K562 (cell line): ENCODE data around the gene EYA2. TPM values are rescaled to one million over a fixed set of nuclear protein-coding genes. Genes with fewer than 3 reads are reported as not detected.

ENCODE experiments used
- ATAC-seq: fragments of 200-7000 bp; cut with Tn5 transposase; 3 replicates; pipeline ENCODE4 v1.9.1; 2020; ENCODE audit warnings: moderate library complexity
- BruUV-seq: library from RNA; stranded (reverse); fragments of 400-500 nt; replicated peaks from 2 replicates; lab custom pipeline; 2021; lab: Mats Ljungman, UMichigan
- CTCF ChIA-PET: fragments of 300-600 bp; formaldehyde crosslinking; extraction: SDS; loops from one replicate; lab custom pipeline; 2021; ENCODE audit warnings: low intra/inter-chr PET ratio; lab: Yijun Ruan, JAX
- POLR2A ChIA-PET: fragments of 300-600, 350-650 bp; sonication (Branson Sonifier 250); formaldehyde crosslinking; extraction: SDS; loops from one replicate; lab custom pipeline; 2021; ENCODE audit warnings: antibody characterized with exemption, inconsistent platforms; lab: Yijun Ruan, JAX
- DNase-seq, 4 experiments: peaks; one replicate each; pipeline versions ENCODE4 v3.0.0 to v3.0.0-alpha.2; 2011 to 2018; ENCODE audit warnings: low spot score in 3 of 4, mixed read lengths in 3 of 4; ENCODE audit errors: extremely low read depth in 1 of 4
- FAIRE-seq: peaks from 2 replicates; lab custom pipeline; 2011; peaks lifted over from hg19 to GRCh38; lab: Jason Lieb, UNC
- H2AFZ ChIP-seq: 2 replicates; pipeline ENCODE4 v1.6.0; 2011; ENCODE audit warnings: low read depth, low read length, control low read depth, inconsistent platforms
- H3K27ac ChIP-seq: fragments of 200-600 bp; 3 replicates; pipeline ENCODE4 v1.8.0; 2011; ENCODE audit warnings: low read depth, mild to moderate bottlenecking, control low read depth, inconsistent platforms, low read length, moderate library complexity, mixed read lengths; ENCODE audit errors: extremely low read depth
- H3K27me3 ChIP-seq, 2 experiments: fragments of 300-600 bp in 1 of 2; 2 replicates in 1 of 2; 3 replicates in 1 of 2; pipeline versions ENCODE4 v1.6.0 to v1.8.0; 2011; ENCODE audit warnings: inconsistent platforms in 2 of 2, low read length in 2 of 2, mild to moderate bottlenecking in 1 of 2, mixed read lengths in 1 of 2, moderate library complexity in 1 of 2; ENCODE audit not compliant: control insufficient read depth in 2 of 2, insufficient read depth in 2 of 2
- H3K36me3 ChIP-seq: fragments of 300-600 bp; 3 replicates; pipeline ENCODE4 v1.8.0; 2011; ENCODE audit warnings: mild to moderate bottlenecking, low read length, inconsistent platforms; ENCODE audit not compliant: control insufficient read depth, insufficient read depth
- H3K4me1 ChIP-seq, 2 experiments: fragments of 200-600 bp in 1 of 2; replicated peaks in 1 of 2; 2 replicates in 1 of 2; 3 replicates in 1 of 2; pipeline versions ENCODE4 v1.5.1 to v1.8.0; 2011; ENCODE audit warnings: inconsistent platforms in 2 of 2, low read length in 2 of 2, mild to moderate bottlenecking in 1 of 2, mixed read lengths in 1 of 2, moderate library complexity in 1 of 2; ENCODE audit not compliant: control insufficient read depth in 2 of 2, insufficient read depth in 2 of 2
- H3K4me2 ChIP-seq: 2 replicates; pipeline ENCODE4 v1.6.1; 2011; ENCODE audit warnings: low read length, control low read depth, inconsistent platforms, mixed read lengths; ENCODE audit not compliant: insufficient read depth
- H3K4me3 ChIP-seq: fragments of 200-600 bp; sonication (generic), shearing (Covaris generic); 2 replicates; pipeline ENCODE4 v1.5.1; 2016; ENCODE audit warnings: control low read depth, inconsistent platforms
- H3K79me2 ChIP-seq: fragments of 200-600 bp; 3 replicates; pipeline ENCODE4 v1.8.0; 2011; ENCODE audit warnings: low read length, inconsistent platforms; ENCODE audit not compliant: control insufficient read depth, insufficient read depth
- H3K9ac ChIP-seq, 2 experiments: 2 replicates each; pipeline versions ENCODE4 v1.6.0 to v1.6.1; 2011; ENCODE audit warnings: low read depth in 2 of 2, low read length in 2 of 2, control low read depth in 1 of 2, inconsistent platforms in 1 of 2, mild to moderate bottlenecking in 1 of 2, mixed read lengths in 1 of 2; ENCODE audit not compliant: insufficient read depth in 1 of 2
- H3K9me1 ChIP-seq: one replicate; pipeline ENCODE4 v1.6.0; 2011; ENCODE audit warnings: inconsistent platforms, mild to moderate bottlenecking, low read length, moderate library complexity; ENCODE audit not compliant: control insufficient read depth, insufficient read depth
- H3K9me3 ChIP-seq: replicated peaks from 2 replicates; pipeline ENCODE4 v1.5.1; 2011; ENCODE audit warnings: low read depth, low read length, inconsistent platforms; ENCODE audit not compliant: control insufficient read depth, insufficient read depth
- H4K20me1 ChIP-seq: replicated peaks from 2 replicates; pipeline ENCODE4 v1.6.1; 2011; ENCODE audit warnings: low read length, inconsistent platforms, mixed read lengths; ENCODE audit not compliant: control insufficient read depth, insufficient read depth
- ARID3A ChIP-seq: IDR thresholded peaks from 2 replicates; pipeline ENCODE4 v1.6.1; 2012; ENCODE audit warnings: low read depth, low read length, improper control_type of control experiment, borderline replicate concordance
- BCOR ChIP-seq: fragments of 450-650 bp; IDR thresholded peaks from 2 replicates; pipeline ENCODE4 v1.6.1; 2016
- PTBP1 ChIP-seq: fragments of 200-400 bp; formaldehyde crosslinking; IDR thresholded peaks from 2 replicates; pipeline ENCODE4 v1.6.1; 2017; ENCODE audit warnings: low read depth, low read length
- ZBTB11 ChIP-seq, 3 experiments: fragments of 200-800 bp in 1 of 3; fragments of 250-450 bp in 1 of 3; fragments of 450-650 bp in 1 of 3; sonication (Bioruptor Pico) in 1 of 3; sonication (Bioruptor generic) in 1 of 3; formaldehyde crosslinking in 1 of 3; IDR thresholded peaks; 2 replicates each; pipeline versions ENCODE4 v1.6.1 to v1.8.0; 2016 to 2022; ENCODE audit warnings: mild to moderate bottlenecking in 2 of 3, missing genetic modification characterization in 2 of 3, missing compliant biosample characterization in 1 of 3, moderate library complexity in 1 of 3
- ZBTB7A ChIP-seq: IDR thresholded peaks from 2 replicates; pipeline ENCODE4 v1.6.1; 2011; ENCODE audit warnings: low read depth, mild to moderate bottlenecking, low read length, moderate library complexity, borderline replicate concordance; ENCODE audit not compliant: control insufficient read depth
- ZNF12 ChIP-seq: sonication (generic); formaldehyde crosslinking; IDR thresholded peaks from 2 replicates; pipeline ENCODE4 v1.4.0; 2020; ENCODE audit warnings: mild to moderate bottlenecking, missing genetic modification reagents
- ZNF23 ChIP-seq: fragments of 250-450 bp; sonication (Bioruptor Pico); IDR thresholded peaks from 2 replicates; pipeline ENCODE4 v1.4.0; 2020; ENCODE audit warnings: mild to moderate bottlenecking
- WGBS: fragments of 100-300 bp; shearing (Covaris generic); methylation state at CpG from one replicate; pipeline ENCODE4 v1.1.6; 2016; ENCODE audit warnings: low coverage, mixed read lengths; ENCODE audit not compliant: insufficient coverage; ENCODE audit errors: missing lambda C conversion rate; 5-methylcytosine and 5-hydroxymethylcytosine counted together
- in situ Hi-C: fragments of 300-500 bp; cut with MboI; formaldehyde crosslinking; loops from 4 replicates; pipeline ENCODE4 v1.15.0; 2018; ENCODE audit warnings: inconsistent platforms, mixed read lengths
- intact Hi-C: fragments of 100-400 bp; cut with micrococcal nuclease; formaldehyde crosslinking; loops from 2 replicates; pipeline ENCODE4 v1.14.2; 2022
- polyA plus RNA-seq, 8 experiments: library from polyadenylated mRNA; depleted of rRNA in 4 of 8; stranded (reverse) in 5 of 8; unstranded in 3 of 8; fragments of >200 nt; fragmentation: Nextera tagmentation in 2 of 8; fragmentation: Illumina TruSeq in 1 of 8; extraction: Ambion mirVana in 2 of 8; extraction: Trizol in 1 of 8; gene quantifications; 2 replicates each; pipeline versions ENCODE4 v1.2.1 to v1.2.3, GENCODE V29; 2011 to 2014; ENCODE audit warnings: inconsistent platforms in 1 of 8, missing spikeins in 1 of 8
- total RNA-seq, 7 experiments: library from RNA; depleted of rRNA in 6 of 7; stranded (reverse); fragments of >200 nt in 6 of 7; fragmentation: Illumina TruSeq in 2 of 7; extraction: Trizol in 2 of 7; gene quantifications; 2 replicates each; pipeline versions ENCODE4 v1.2.1 to v1.2.3, GENCODE V29; 2011 to 2021; ENCODE audit warnings: low replicate concordance in 1 of 7
- TF ChIP-seq, protein P1 (sequence below), 2 experiments: fragments of 450-650 bp in 1 of 2; IDR thresholded peaks; 2 replicates each; pipeline ENCODE4 v1.6.1; 2011 to 2017; ENCODE audit warnings: low read depth in 2 of 2, antibody characterized with exemption in 1 of 2, borderline replicate concordance in 1 of 2, low read length in 1 of 2, mild to moderate bottlenecking in 1 of 2, mixed read lengths in 1 of 2; ENCODE audit not compliant: control insufficient read depth in 1 of 2

Gene EYA2
- total and polyA plus RNA-seq, 9 of the 15 experiments (the other 6 are each of a cell fraction or from before 2014, with no cell fraction given), result 0.03 TPM; not detected in 8

DNA sequence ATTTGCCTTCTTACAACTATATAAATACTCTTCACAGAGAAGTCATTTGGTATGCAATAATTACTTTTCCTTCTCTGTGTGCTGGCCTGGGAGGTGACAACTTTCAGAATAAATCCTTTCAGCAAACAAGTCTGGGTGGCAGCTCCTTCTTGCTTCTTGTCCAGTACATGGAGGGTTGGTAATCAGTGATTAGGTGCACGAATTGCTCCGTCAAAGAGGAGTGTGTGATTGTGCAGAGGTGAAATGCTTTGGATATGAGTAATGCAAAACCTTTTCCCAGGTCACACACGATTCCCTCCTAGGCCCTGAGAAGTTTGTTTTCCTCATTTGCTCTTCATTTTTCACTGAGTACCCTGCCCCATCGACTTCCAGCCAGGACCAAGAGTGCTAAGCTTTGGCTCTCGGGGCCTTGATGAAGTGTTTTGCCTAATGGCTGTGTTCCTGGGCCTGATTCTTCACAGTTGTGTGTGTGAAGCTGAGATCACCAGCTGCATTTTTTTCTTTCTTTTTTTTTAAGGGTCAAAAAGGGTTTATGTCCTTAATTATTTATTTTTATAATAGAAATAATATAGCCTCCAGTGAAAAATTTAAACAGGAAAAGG, 245.4 kb downstream of the EYA2 start (continued):
- TF ChIP-seq PTBP1, result no peak

- no peak overlapping the region for H2AFZ ChIP-seq
- in situ Hi-C loops (no loop called here), intact Hi-C loops (no loop called here)
- ChIA-PET POLR2A (interaction anchor here (1.6 kb wide), 1 partner anchor 12 kb away, joined by 3 read pairs; no protein-coding TSS in a partner anchor), CTCF (no interaction called here)
- H3K4me1 ChIP-seq, result no peaks in the 10 kb centered on the region
- TF ChIP-seq BCOR, result peak; percentile 46; the same call in 1 of the 2 replicates
- no peak for TF ChIP-seq ARID3A
- TF ChIP-seq ZBTB11 (CRISPR knock-in tag; IDR thresholded peaks at IDR 0.05), result peak in 1 of 3 experiments; percentile 69; a peak in 2 of 6 replicates
- TF ChIP-seq ZBTB7A, result no peak
- TF ChIP-seq ZNF23 (CRISPR knock-in tag), result no peak
- TF ChIP-seq ZNF12 (CRISPR knock-in tag), result peak; percentile 97
- TF ChIP-seq, protein P1, sequence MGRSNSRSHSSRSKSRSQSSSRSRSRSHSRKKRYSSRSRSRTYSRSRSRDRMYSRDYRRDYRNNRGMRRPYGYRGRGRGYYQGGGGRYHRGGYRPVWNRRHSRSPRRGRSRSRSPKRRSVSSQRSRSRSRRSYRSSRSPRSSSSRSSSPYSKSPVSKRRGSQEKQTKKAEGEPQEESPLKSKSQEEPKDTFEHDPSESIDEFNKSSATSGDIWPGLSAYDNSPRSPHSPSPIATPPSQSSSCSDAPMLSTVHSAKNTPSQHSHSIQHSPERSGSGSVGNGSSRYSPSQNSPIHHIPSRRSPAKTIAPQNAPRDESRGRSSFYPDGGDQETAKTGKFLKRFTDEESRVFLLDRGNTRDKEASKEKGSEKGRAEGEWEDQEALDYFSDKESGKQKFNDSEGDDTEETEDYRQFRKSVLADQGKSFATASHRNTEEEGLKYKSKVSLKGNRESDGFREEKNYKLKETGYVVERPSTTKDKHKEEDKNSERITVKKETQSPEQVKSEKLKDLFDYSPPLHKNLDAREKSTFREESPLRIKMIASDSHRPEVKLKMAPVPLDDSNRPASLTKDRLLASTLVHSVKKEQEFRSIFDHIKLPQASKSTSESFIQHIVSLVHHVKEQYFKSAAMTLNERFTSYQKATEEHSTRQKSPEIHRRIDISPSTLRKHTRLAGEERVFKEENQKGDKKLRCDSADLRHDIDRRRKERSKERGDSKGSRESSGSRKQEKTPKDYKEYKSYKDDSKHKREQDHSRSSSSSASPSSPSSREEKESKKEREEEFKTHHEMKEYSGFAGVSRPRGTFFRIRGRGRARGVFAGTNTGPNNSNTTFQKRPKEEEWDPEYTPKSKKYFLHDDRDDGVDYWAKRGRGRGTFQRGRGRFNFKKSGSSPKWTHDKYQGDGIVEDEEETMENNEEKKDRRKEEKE (IDR thresholded peaks at IDR 0.05; ENCODE audit: borderline replicate concordance in 1 of 2, control insufficient read depth in 1 of 2, low read depth in 2 of 2, low read length in 1 of 2), result peak in 1 of 2 experiments; percentile 36; a peak in 1 of 4 replicates
- DNase-seq (no peak), ATAC-seq (no peak), FAIRE-seq (no peak)
- no peaks in the 10 kb centered on the region for H3K9me3 ChIP-seq
- peaks cover 14 to 30% of the 10 kb centered on the region in 2 experiments for H3K27me3 ChIP-seq
- no peak overlapping the region for H3K4me2 ChIP-seq
- no peaks in the 10 kb centered on the region for H3K79me2 ChIP-seq
- no peak overlapping the region for H3K27ac ChIP-seq
- no peak overlapping the region for H3K4me3 ChIP-seq
- H4K20me1 ChIP-seq, result no peaks in the 10 kb centered on the region
- H3K9me1 ChIP-seq, result no peaks in the 10 kb centered on the region
- no TSS peak for BruUV-seq
- 13% methylated on average over 2 of the region's 2 CpGs for WGBS
- no peaks in the 10 kb centered on the region for H3K36me3 ChIP-seq
- no peak overlapping the region for H3K9ac ChIP-seq
Measured at GRCh38 chr20:47141350-47141921, 246.8 kb downstream of the EYA2 start.
